Neural progenitor cell (in vitro differentiated cells): ENCODE results near the gene ARSB.

Experiments
- EZH2 ChIP-seq: fragments of 200-600 bp; sonication (generic); IDR thresholded peaks from 2 replicates; pipeline ENCODE4 v1.6.1; 2017; ENCODE audit warnings: antibody characterized with exemption, mild to moderate bottlenecking, moderate library complexity
- EZH2phosphoT487 ChIP-seq: fragments of 200-600 bp; sonication (generic); IDR thresholded peaks from 2 replicates; pipeline ENCODE4 v1.6.1; 2017; ENCODE audit warnings: antibody characterized with exemption
- TF ChIP-seq, protein P1 (sequence below): fragments of 200-600 bp; sonication (generic); IDR thresholded peaks from 2 replicates; pipeline ENCODE4 v1.5.1; 2017; ENCODE audit warnings: antibody characterized with exemption, mild to moderate bottlenecking

DNA sequence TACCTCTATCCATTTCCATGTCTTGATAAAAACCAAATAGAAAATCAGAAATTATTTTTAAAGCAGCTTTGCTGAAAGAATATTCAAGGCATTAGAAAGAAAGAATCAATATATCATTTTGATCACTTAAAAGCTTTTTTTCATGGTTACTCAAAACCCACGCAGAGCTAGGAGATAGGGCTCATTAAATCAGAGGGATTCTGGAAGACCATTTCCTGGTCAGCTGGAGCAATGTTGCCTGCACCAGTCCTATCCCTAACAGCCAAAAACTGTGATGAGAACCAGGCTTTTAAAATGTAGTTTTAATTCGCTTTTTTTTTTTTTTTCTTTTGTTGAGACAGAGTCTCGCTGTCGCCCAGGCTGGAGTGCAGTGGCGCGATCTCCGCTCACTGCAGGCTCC is 72.3 kb downstream of the ARSB start:
- TF ChIP-seq, protein P1, sequence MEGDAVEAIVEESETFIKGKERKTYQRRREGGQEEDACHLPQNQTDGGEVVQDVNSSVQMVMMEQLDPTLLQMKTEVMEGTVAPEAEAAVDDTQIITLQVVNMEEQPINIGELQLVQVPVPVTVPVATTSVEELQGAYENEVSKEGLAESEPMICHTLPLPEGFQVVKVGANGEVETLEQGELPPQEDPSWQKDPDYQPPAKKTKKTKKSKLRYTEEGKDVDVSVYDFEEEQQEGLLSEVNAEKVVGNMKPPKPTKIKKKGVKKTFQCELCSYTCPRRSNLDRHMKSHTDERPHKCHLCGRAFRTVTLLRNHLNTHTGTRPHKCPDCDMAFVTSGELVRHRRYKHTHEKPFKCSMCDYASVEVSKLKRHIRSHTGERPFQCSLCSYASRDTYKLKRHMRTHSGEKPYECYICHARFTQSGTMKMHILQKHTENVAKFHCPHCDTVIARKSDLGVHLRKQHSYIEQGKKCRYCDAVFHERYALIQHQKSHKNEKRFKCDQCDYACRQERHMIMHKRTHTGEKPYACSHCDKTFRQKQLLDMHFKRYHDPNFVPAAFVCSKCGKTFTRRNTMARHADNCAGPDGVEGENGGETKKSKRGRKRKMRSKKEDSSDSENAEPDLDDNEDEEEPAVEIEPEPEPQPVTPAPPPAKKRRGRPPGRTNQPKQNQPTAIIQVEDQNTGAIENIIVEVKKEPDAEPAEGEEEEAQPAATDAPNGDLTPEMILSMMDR: no peak
- no peak for TF ChIP-seq EZH2
- no peak for TF ChIP-seq EZH2phosphoT487
